Loucy (cell line): Measurements from ENCODE around the gene PTPRF.

Source experiments
- H2AFZ ChIP-seq: fragments of 200-600 bp; sonication (generic); 2 replicates; pipeline ENCODE4 v1.6.0; 2016; ENCODE audit warnings: antibody characterized with exemption, mild to moderate bottlenecking, low read length, moderate library complexity
- H3F3A ChIP-seq: fragments of 200-600 bp; 2 replicates; pipeline ENCODE4 v1.6.0; 2016; ENCODE audit warnings: antibody characterized with exemption, low read depth, mild to moderate bottlenecking
- H3K27me3 ChIP-seq: fragments of 200-600 bp; sonication (generic); 2 replicates; pipeline ENCODE4 v1.6.1; 2014; ENCODE audit warnings: low read length, mild to moderate bottlenecking; ENCODE audit not compliant: insufficient read depth, poor library complexity, severe bottlenecking
- H3K36me3 ChIP-seq: fragments of 200-600 bp; sonication (generic); 2 replicates; pipeline ENCODE4 v1.6.1; 2016; ENCODE audit warnings: low read length; ENCODE audit not compliant: insufficient read depth
- H3K4me1 ChIP-seq: fragments of 200-600 bp; sonication (generic); 2 replicates; pipeline ENCODE4 v1.5.1; 2014; ENCODE audit warnings: low read length, mild to moderate bottlenecking; ENCODE audit not compliant: insufficient read depth, poor library complexity, severe bottlenecking
- H3K4me2 ChIP-seq: fragments of 200-600 bp; sonication (generic); 2 replicates; pipeline ENCODE4 v1.6.0; 2014; ENCODE audit warnings: antibody characterized with exemption, low read length, low read depth, mild to moderate bottlenecking; ENCODE audit not compliant: poor library complexity, severe bottlenecking
- H3K4me3 ChIP-seq: fragments of 200-600 bp; sonication (generic); 2 replicates; pipeline ENCODE4 v1.5.1; 2014; ENCODE audit warnings: low read length, mild to moderate bottlenecking, mixed read lengths; ENCODE audit not compliant: poor library complexity, severe bottlenecking
- H3K79me2 ChIP-seq: fragments of 200-600 bp; sonication (generic); 2 replicates; pipeline ENCODE4 v1.6.1; 2014; ENCODE audit warnings: low read length; ENCODE audit not compliant: insufficient read depth
- H3K9ac ChIP-seq: fragments of 200-600 bp; sonication (generic); 2 replicates; pipeline ENCODE4 v1.6.0; 2014; ENCODE audit warnings: mild to moderate bottlenecking, low read depth, low read length, moderate library complexity; ENCODE audit not compliant: poor library complexity, severe bottlenecking
- H3K9me2 ChIP-seq: fragments of 200-600 bp; sonication (generic); replicated peaks from 2 replicates; pipeline ENCODE4 v1.6.1; 2016; ENCODE audit warnings: low read depth, low read length, mixed read lengths
- H3K9me3 ChIP-seq: fragments of 200-600 bp; sonication (generic); 2 replicates; pipeline ENCODE4 v1.6.1; 2014; ENCODE audit warnings: mild to moderate bottlenecking, antibody characterized with exemption, low read length, low read depth; ENCODE audit not compliant: insufficient read depth
- H4K20me1 ChIP-seq: fragments of 200-600 bp; sonication (generic); 2 replicates; pipeline ENCODE4 v1.6.0; 2014; ENCODE audit warnings: antibody characterized with exemption, low read length, mild to moderate bottlenecking; ENCODE audit not compliant: insufficient read depth, poor library complexity, severe bottlenecking
- CTCF ChIP-seq: fragments of 200-600 bp; sonication (generic); conservative IDR thresholded peaks from 2 replicates; pipeline ENCODE4 v1.5.1; 2014; ENCODE audit warnings: mild to moderate bottlenecking, antibody characterized with exemption, low read length
- EZH2phosphoT487 ChIP-seq: fragments of 200-600 bp; IDR thresholded peaks from 2 replicates; pipeline ENCODE4 v1.6.1; 2018; ENCODE audit warnings: antibody characterized with exemption, mild to moderate bottlenecking, moderate library complexity, borderline replicate concordance

PTPRF gene

GRCh38 chr1:43590388-43590925, 59.8 kb downstream of the PTPRF start:
- no peaks in the 10 kb centered on the region for H3K36me3 ChIP-seq
- no peaks in the 10 kb centered on the region for H3K27me3 ChIP-seq
- no peaks in the 10 kb centered on the region for H3K4me1 ChIP-seq
- no peak overlapping the region for H2AFZ ChIP-seq
- H4K20me1 ChIP-seq: no peaks in the 10 kb centered on the region
- no peaks in the 10 kb centered on the region for H3K9me2 ChIP-seq
- no peaks in the 10 kb centered on the region for H3F3A ChIP-seq
- H3K9me3 ChIP-seq: no peaks in the 10 kb centered on the region
- H3K9ac ChIP-seq: no peak overlapping the region
- H3K4me3 ChIP-seq: no peak overlapping the region
- no peak for TF ChIP-seq EZH2phosphoT487
- TF ChIP-seq CTCF: 0 out of 2 replicates have a peak, but pooled peaks have one; percentile 10
- H3K4me2 ChIP-seq: no peak overlapping the region
- H3K79me2 ChIP-seq: no peaks in the 10 kb centered on the region

GRCh38 chr1:43591181-43591580, 60.5 kb downstream of the PTPRF start:
- Histone ChIP-seq H3K27me3 (no peaks in the 10 kb centered on the region), H3K4me2 (no peak overlapping the region), H3K4me3 (no peak overlapping the region), H3K4me1 (no peaks in the 10 kb centered on the region), H3K9ac (no peak overlapping the region), H3K9me2 (no peaks in the 10 kb centered on the region), H2AFZ (no peak overlapping the region), H3K9me3 (no peaks in the 10 kb centered on the region), H3K36me3 (no peaks in the 10 kb centered on the region), H4K20me1 (no peaks in the 10 kb centered on the region), H3K79me2 (no peaks in the 10 kb centered on the region), H3F3A (no peaks in the 10 kb centered on the region)
- TF ChIP-seq EZH2phosphoT487: no peak
- no peak for TF ChIP-seq CTCF

- TF ChIP-seq EZH2phosphoT487 (no peak), CTCF (no peak)
- Histone ChIP-seq H3K4me1 (no peaks in the 10 kb centered on the region), H3K4me3 (no peak overlapping the region), H3K9me2 (no peaks in the 10 kb centered on the region), H4K20me1 (no peaks in the 10 kb centered on the region), H3K79me2 (no peaks in the 10 kb centered on the region), H3F3A (no peaks in the 10 kb centered on the region), H3K9me3 (no peaks in the 10 kb centered on the region), H3K9ac (no peak overlapping the region), H3K36me3 (no peaks in the 10 kb centered on the region), H3K27me3 (no peaks in the 10 kb centered on the region), H2AFZ (no peak overlapping the region), H3K4me2 (no peak overlapping the region)
Observed at GRCh38 chr1:43592051-43592665, 61.5 kb downstream of the PTPRF start.
